ENCODE data around the gene OR10D3.
A peak's percentile ranks its signal among the peaks of the same experiment; 100 is the strongest.

Gene OR10D3

GRCh38 chr11:124170801-124171586 is 12.2 kb upstream of the OR10D3 start:
- H3K27ac ChIP-seq (ENCODE audit: low read depth, low read length): no peak overlapping the region
- peaks cover 7% of the 10 kb centered on the region; the same call in 1 of the 2 replicates for H3K4me1 ChIP-seq (ENCODE audit: control insufficient read depth, insufficient read depth, low read length)
- no peak overlapping the region for H3K4me3 ChIP-seq (ENCODE audit: low read depth, low read length)
- no peaks in the 10 kb centered on the region for H3K9me3 ChIP-seq (ENCODE audit: control insufficient read depth, insufficient read depth, low read length)
- H3K36me3 ChIP-seq (ENCODE audit: control insufficient read depth, insufficient read depth, low read length): no peaks in the 10 kb centered on the region
- H3K9ac ChIP-seq (ENCODE audit: low read depth, low read length): no peak overlapping the region
- peaks cover 67% of the 10 kb centered on the region for H3K27me3 ChIP-seq (ENCODE audit: control insufficient read depth, insufficient read depth, low read length)

GRCh38 chr11:124172101-124172500 is 11.0 kb upstream of the OR10D3 start:
- H3K4me1 ChIP-seq (ENCODE audit: control insufficient read depth, insufficient read depth, low read length): peaks cover 7% of the 10 kb centered on the region; the same call in 1 of the 2 replicates
- H3K9ac ChIP-seq (ENCODE audit: low read depth, low read length): no peak overlapping the region
- H3K27ac ChIP-seq (ENCODE audit: low read depth, low read length): no peak overlapping the region
- H3K27me3 ChIP-seq (ENCODE audit: control insufficient read depth, insufficient read depth, low read length): peaks cover 62% of the 10 kb centered on the region
- H3K9me3 ChIP-seq (ENCODE audit: control insufficient read depth, insufficient read depth, low read length): no peaks in the 10 kb centered on the region
- H3K36me3 ChIP-seq (ENCODE audit: control insufficient read depth, insufficient read depth, low read length): no peaks in the 10 kb centered on the region
- H3K4me3 ChIP-seq (ENCODE audit: low read depth, low read length): no peak overlapping the region

- no peak overlapping the region for H3K9ac ChIP-seq (ENCODE audit: low read depth, low read length)
- no peaks in the 10 kb centered on the region for H3K9me3 ChIP-seq (ENCODE audit: control insufficient read depth, insufficient read depth, low read length)
- no peaks in the 10 kb centered on the region for H3K36me3 ChIP-seq (ENCODE audit: control insufficient read depth, insufficient read depth, low read length)
- H3K27ac ChIP-seq (ENCODE audit: low read depth, low read length): no peak overlapping the region
- H3K27me3 ChIP-seq (ENCODE audit: control insufficient read depth, insufficient read depth, low read length): peaks cover 57% of the 10 kb centered on the region
- H3K4me1 ChIP-seq (ENCODE audit: control insufficient read depth, insufficient read depth, low read length): peaks cover 7% of the 10 kb centered on the region; the same call in 1 of the 2 replicates
- no peak overlapping the region for H3K4me3 ChIP-seq (ENCODE audit: low read depth, low read length)
These were observed 10.5 kb upstream of the OR10D3 start for GRCh38 chr11:124172599-124172998.

- Histone ChIP-seq H3K36me3 (ENCODE audit: control insufficient read depth, insufficient read depth, low read length) (no peaks in the 10 kb centered on the region), H3K4me3 (ENCODE audit: low read depth, low read length) (no peak overlapping the region), H3K4me1 (ENCODE audit: control insufficient read depth, insufficient read depth, low read length) (peaks cover 7% of the 10 kb centered on the region; the same call in 1 of the 2 replicates), H3K9me3 (ENCODE audit: control insufficient read depth, insufficient read depth, low read length) (no peaks in the 10 kb centered on the region), H3K9ac (ENCODE audit: low read depth, low read length) (no peak overlapping the region), H3K27ac (ENCODE audit: low read depth, low read length) (peak overlapping the region; percentile 59), H3K27me3 (ENCODE audit: control insufficient read depth, insufficient read depth, low read length) (peaks cover 42% of the 10 kb centered on the region)
These were observed 9.1 kb upstream of the OR10D3 start for GRCh38 chr11:124174001-124174583.

GRCh38 chr11:124176925-124177715 is 6.0 kb upstream of the OR10D3 start:
- H3K9me3 ChIP-seq (ENCODE audit: control insufficient read depth, insufficient read depth, low read length): no peaks in the 10 kb centered on the region
- peaks cover 24% of the 10 kb centered on the region for H3K27me3 ChIP-seq (ENCODE audit: control insufficient read depth, insufficient read depth, low read length)
- H3K27ac ChIP-seq (ENCODE audit: low read depth, low read length): no peak overlapping the region
- H3K4me1 ChIP-seq (ENCODE audit: control insufficient read depth, insufficient read depth, low read length): peaks cover 7% of the 10 kb centered on the region; the same call in 1 of the 2 replicates
- H3K9ac ChIP-seq (ENCODE audit: low read depth, low read length): no peak overlapping the region
- no peak overlapping the region for H3K4me3 ChIP-seq (ENCODE audit: low read depth, low read length)
- no peaks in the 10 kb centered on the region for H3K36me3 ChIP-seq (ENCODE audit: control insufficient read depth, insufficient read depth, low read length)

- no peaks in the 10 kb centered on the region for H3K36me3 ChIP-seq (ENCODE audit: control insufficient read depth, insufficient read depth, low read length)
- no peak overlapping the region for H3K4me3 ChIP-seq (ENCODE audit: low read depth, low read length)
- no peak overlapping the region for H3K9ac ChIP-seq (ENCODE audit: low read depth, low read length)
- H3K9me3 ChIP-seq (ENCODE audit: control insufficient read depth, insufficient read depth, low read length): no peaks in the 10 kb centered on the region
- no peak overlapping the region for H3K27ac ChIP-seq (ENCODE audit: low read depth, low read length)
- H3K4me1 ChIP-seq (ENCODE audit: control insufficient read depth, insufficient read depth, low read length): peaks cover 3% of the 10 kb centered on the region; the same call in 1 of the 2 replicates
- peaks cover 14% of the 10 kb centered on the region; the same call in 1 of the 2 replicates for H3K27me3 ChIP-seq (ENCODE audit: control insufficient read depth, insufficient read depth, low read length)
These were observed 3.8 kb upstream of the OR10D3 start for GRCh38 chr11:124179310-124179709.

- Histone ChIP-seq H3K4me3 (ENCODE audit: low read depth, low read length) (no peak overlapping the region), H3K27ac (ENCODE audit: low read depth, low read length) (peak overlapping the region; percentile 37), H3K9me3 (ENCODE audit: control insufficient read depth, insufficient read depth, low read length) (no peaks in the 10 kb centered on the region), H3K27me3 (ENCODE audit: control insufficient read depth, insufficient read depth, low read length) (peaks cover 42% of the 10 kb centered on the region), H3K36me3 (ENCODE audit: control insufficient read depth, insufficient read depth, low read length) (no peaks in the 10 kb centered on the region), H3K9ac (ENCODE audit: low read depth, low read length) (no peak overlapping the region), H3K4me1 (ENCODE audit: control insufficient read depth, insufficient read depth, low read length) (peaks cover 17% of the 10 kb centered on the region; the same call in 1 of the 2 replicates)
These were observed 7.4 kb downstream of the OR10D3 start for GRCh38 chr11:124190298-124191139.

GRCh38 chr11:124193221-124194010 is 10.3 kb downstream of the OR10D3 start:
- Histone ChIP-seq H3K27ac (ENCODE audit: low read depth, low read length) (no peak overlapping the region), H3K4me3 (ENCODE audit: low read depth, low read length) (no peak overlapping the region), H3K4me1 (ENCODE audit: control insufficient read depth, insufficient read depth, low read length) (peaks cover 17% of the 10 kb centered on the region; the same call in 1 of the 2 replicates), H3K9ac (ENCODE audit: low read depth, low read length) (no peak overlapping the region), H3K36me3 (ENCODE audit: control insufficient read depth, insufficient read depth, low read length) (no peaks in the 10 kb centered on the region), H3K27me3 (ENCODE audit: control insufficient read depth, insufficient read depth, low read length) (peaks cover 37% of the 10 kb centered on the region), H3K9me3 (ENCODE audit: control insufficient read depth, insufficient read depth, low read length) (no peaks in the 10 kb centered on the region)

- H3K27me3 ChIP-seq (ENCODE audit: control insufficient read depth, insufficient read depth, low read length): peaks cover 26% of the 10 kb centered on the region
- H3K9ac ChIP-seq (ENCODE audit: low read depth, low read length): no peak overlapping the region
- H3K9me3 ChIP-seq (ENCODE audit: control insufficient read depth, insufficient read depth, low read length): no peaks in the 10 kb centered on the region
- H3K4me1 ChIP-seq (ENCODE audit: control insufficient read depth, insufficient read depth, low read length): peaks cover 17% of the 10 kb centered on the region; the same call in 1 of the 2 replicates
- no peak overlapping the region for H3K27ac ChIP-seq (ENCODE audit: low read depth, low read length)
- no peak overlapping the region for H3K4me3 ChIP-seq (ENCODE audit: low read depth, low read length)
- no peaks in the 10 kb centered on the region for H3K36me3 ChIP-seq (ENCODE audit: control insufficient read depth, insufficient read depth, low read length)
These were observed 11.4 kb downstream of the OR10D3 start for GRCh38 chr11:124194293-124195188.
